Coronary artery (tissue), 2 donors: Measurements from ENCODE around the gene OR51F1.
"Not testable (repeated sequence)": the region's sequence is repeated elsewhere in the genome, so short reads cannot be mapped to it uniquely, and the experiment has no call there.

Source experiments
- DNase-seq: peaks from one replicate; pipeline ENCODE4 v3.0.0-alpha.2; 2017; ENCODE audit warnings: low spot score
- H3K27ac ChIP-seq, 2 donors: fragments of 200-600 bp; sonication (generic); one replicate each; pipeline ENCODE4 v1.5.1; 2016 to 2019
- H3K4me3 ChIP-seq: fragments of 200-600 bp; sonication (generic); 2 replicates; pipeline ENCODE4 v1.5.1; 2016; ENCODE audit warnings: mild to moderate bottlenecking, moderate library complexity
- CTCF ChIP-seq: fragments of 200-600 bp; sonication (generic); IDR thresholded peaks from one replicate; pipeline ENCODE4 v1.5.1; 2019; ENCODE audit warnings: antibody characterized with exemption

OR51F1 gene

GRCh38 chr11:4769838-4770237 is at the start of gene OR51F1:
Gene OR51F1 (minus strand): TSS chr11:4769938. CDS start chr11:4769938, 0 bp downstream.
- no peak for TF ChIP-seq CTCF
- DNase-seq, result no peak
- no peak within 1 kb of the TSS for H3K4me3 ChIP-seq

DNA sequence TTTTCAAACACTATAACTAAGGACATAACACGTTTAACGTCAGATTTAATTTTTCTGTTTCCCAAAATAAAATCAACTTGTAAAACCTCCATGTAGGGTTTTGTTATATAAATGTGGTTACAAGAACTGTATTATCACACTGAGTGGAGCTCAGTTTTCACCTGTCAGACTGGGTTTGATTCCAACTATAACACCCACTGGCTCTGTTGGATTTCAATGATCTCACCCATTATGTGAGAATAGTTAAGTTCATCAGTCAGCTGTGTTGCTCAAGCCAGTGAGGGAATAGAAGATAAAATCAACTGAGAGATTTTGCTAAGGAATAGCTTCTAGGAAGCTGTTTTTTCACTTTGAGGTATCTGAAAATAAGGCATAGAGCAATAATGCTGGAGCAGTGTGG is 39.5 kb upstream of the OR51F1 start:
- Histone ChIP-seq H3K4me3 (no peak overlapping the region), H3K27ac (no peak overlapping the region)
- TF ChIP-seq CTCF, result no peak
- no peak for DNase-seq

More at GRCh38 chr11:4769838-4770237, at the start of gene OR51F1:
- H3K27ac ChIP-seq, result no peak within 1 kb of the TSS

DNA sequence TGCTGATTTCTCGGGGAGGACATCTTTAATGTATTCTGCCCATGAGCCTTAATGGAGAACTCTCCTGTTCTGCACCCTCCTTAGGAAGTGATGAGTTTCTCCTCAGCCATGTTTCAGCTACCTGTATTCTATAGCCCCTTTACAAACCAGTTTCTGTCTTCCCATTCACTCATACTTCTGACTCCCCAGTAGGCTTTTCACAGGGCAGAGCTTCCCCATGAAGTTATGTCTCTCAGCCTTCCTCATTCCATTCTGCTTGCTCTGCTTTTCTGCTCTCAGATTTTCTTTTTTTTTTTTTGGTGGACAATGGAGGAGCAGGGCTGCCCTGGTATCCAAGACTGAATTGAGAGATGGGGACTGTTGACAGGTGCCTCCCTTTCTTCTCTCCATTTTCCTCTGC is 38.7 kb upstream of the OR51F1 start:
- DNase-seq, result no peak
- Histone ChIP-seq H3K27ac (no peak overlapping the region), H3K4me3 (no peak overlapping the region)
- TF ChIP-seq CTCF, result no peak

DNA sequence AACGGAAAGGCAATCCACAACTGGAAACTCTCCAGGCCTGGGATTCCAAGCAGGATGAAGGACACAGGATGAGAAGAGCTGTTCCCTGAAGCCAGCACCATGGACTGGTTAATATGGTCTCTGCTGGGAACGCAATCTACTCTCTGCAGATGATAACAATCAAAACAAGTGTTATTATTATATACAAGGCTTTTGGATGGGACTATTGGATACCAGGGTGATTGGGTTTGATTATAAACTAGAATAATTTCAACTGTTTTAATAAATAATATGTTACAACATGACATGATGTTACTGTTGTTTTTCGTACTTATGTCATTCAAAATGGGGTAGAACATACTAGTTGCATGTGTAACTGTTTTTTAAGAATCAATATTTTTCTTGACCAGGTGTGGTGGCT is 34.5 kb upstream of the OR51F1 start, which contains the start of gene OR52R1:
Gene OR52R1 (minus strand): TSS at position 101 of the 400 bp plus-strand sequence. CDS start 0 bp downstream, at position 101.
- Histone ChIP-seq H3K27ac (no peak within 1 kb of the TSS), H3K4me3 (no peak within 1 kb of the TSS)
- no peak for DNase-seq
- no peak for TF ChIP-seq CTCF

DNA sequence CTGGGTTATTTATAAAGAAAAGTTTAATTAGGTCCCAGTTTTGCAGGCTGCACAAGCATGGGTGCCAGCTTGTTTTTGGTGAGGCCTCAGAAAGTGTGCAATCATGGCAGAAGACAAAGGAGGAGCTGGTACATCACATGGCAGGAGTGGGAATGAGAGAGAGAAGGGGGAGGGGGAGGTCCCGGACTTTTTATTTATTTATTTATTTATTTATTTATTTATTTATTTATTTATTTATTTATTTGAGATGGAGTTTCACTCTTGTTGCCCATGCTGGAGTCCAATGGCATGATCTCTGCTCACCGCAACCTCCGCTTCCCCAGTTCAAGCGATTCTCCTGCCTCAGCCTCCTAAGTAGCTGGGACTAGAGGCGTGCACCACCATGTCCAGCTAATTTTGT is 31.6 kb upstream of the OR51F1 start:
- not testable (repeated sequence) for H3K27ac ChIP-seq, H3K4me3 ChIP-seq, DNase-seq

DNA sequence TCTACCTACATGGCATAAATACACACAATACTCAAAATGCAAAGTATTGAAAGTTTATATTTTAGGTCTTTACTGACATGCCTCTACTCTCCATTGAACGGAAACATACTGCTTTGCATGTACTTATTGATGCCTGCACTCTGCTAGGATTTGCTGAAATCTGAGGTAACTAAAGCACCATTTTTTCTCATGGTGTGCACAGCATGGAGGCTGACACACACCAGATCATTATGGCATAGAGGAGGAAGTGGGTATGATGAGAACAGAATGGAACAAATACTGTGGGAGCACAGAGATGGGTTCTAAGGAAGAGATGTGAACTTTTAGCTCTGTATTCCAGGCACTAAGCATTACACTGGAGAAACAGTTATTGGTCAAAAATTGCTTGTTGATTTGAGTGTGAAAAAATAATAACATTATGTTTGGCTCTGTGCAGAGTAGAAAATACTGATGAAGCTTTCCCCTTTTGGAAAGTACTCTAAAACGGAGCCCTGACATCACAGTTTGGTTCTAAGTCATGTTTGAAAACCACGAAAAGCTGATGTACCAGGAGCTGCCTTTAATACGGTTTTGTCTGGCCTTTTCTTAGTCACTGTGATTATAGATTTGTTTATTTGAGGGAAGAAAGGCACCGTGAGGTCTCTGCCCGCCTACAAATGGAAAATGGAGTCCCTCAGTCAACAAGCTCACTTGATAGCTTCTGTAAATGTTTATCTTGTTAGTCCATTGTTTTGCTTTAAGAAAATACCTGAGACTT is 28.9 kb upstream of the OR51F1 start:
- TF ChIP-seq CTCF, result no peak
- no peak overlapping the region for H3K27ac ChIP-seq
- DNase-seq, result no peak
- H3K4me3 ChIP-seq, result no peak overlapping the region

DNA sequence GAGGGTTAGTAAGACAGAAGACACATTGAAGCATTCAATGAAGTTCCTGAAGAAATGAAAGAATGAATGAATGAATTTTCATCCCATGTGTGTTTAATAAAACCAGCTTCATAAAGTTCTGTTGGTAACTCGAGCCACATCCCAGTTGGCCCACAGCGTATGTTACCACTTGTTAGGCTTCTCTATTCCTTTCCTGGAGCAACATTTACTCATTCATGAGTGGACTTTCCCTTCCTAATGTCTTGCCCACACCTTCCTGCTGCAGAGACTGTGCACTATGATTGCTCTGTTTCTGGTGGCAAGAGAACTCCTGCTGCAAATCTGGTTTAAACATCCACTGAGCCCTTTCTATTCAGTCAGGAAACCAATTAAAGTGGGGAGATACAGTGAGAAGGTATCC is 27.5 kb upstream of the OR51F1 start:
- no peak for DNase-seq

More for the DNA sequence above, 27.5 kb upstream of the OR51F1 start:
- no peak for TF ChIP-seq CTCF
- no peak overlapping the region for H3K4me3 ChIP-seq
- no peak overlapping the region for H3K27ac ChIP-seq
